GM23338 (cell line): Measurements from ENCODE around the gene SARNP. TPM values are rescaled to one million over a fixed set of nuclear protein-coding genes. Genes with fewer than 3 reads are reported as not detected.

Source experiments
- ATAC-seq: fragments of 200-7000 bp; cut with Tn5 transposase; 3 replicates; pipeline ENCODE4 v1.9.1; 2020
- DNase-seq: peaks from one replicate; pipeline ENCODE4 v3.0.0-alpha.2; 2015; ENCODE audit warnings: low spot score
- H2AFZ ChIP-seq: fragments of 200-600 bp; sonication (generic); 2 replicates; pipeline ENCODE4 v1.8.0; 2016; ENCODE audit warnings: antibody characterized with exemption, mild to moderate bottlenecking, moderate library complexity
- H3F3A ChIP-seq: fragments of 200-600 bp; sonication (generic); replicated peaks from 2 replicates; pipeline ENCODE4 v1.8.0; 2017; ENCODE audit warnings: antibody characterized with exemption, mixed run types, low read depth
- H3K27ac ChIP-seq: fragments of 200-600 bp; sonication (generic); 2 replicates; pipeline ENCODE4 v1.6.1; 2016; ENCODE audit warnings: low read depth
- H3K27me3 ChIP-seq: fragments of 200-600 bp; sonication (generic); 2 replicates; pipeline ENCODE4 v1.8.0; 2016; ENCODE audit warnings: mild to moderate bottlenecking, mixed run types, moderate library complexity; ENCODE audit not compliant: insufficient read depth
- H3K36me3 ChIP-seq: fragments of 200-600 bp; sonication (generic); 2 replicates; pipeline ENCODE4 v1.8.0; 2016; ENCODE audit warnings: mild to moderate bottlenecking; ENCODE audit not compliant: insufficient read depth
- H3K4me1 ChIP-seq: fragments of 200-600 bp; sonication (generic); 2 replicates; pipeline ENCODE4 v1.8.0; 2016; ENCODE audit warnings: mild to moderate bottlenecking, moderate library complexity; ENCODE audit not compliant: insufficient read depth
- H3K4me2 ChIP-seq: fragments of 200-600 bp; sonication (generic); 2 replicates; pipeline ENCODE4 v1.7.1; 2017; ENCODE audit warnings: mixed run types
- H3K4me3 ChIP-seq: fragments of 200-600 bp; sonication (generic); 2 replicates; pipeline ENCODE4 v1.6.1; 2016; ENCODE audit warnings: mixed run types
- H3K79me2 ChIP-seq: fragments of 200-600 bp; sonication (generic); replicated peaks from 2 replicates; pipeline ENCODE4 v1.8.0; 2017; ENCODE audit warnings: mild to moderate bottlenecking; ENCODE audit not compliant: insufficient read depth
- H3K9me2 ChIP-seq: fragments of 200-600 bp; sonication (generic); 2 replicates; pipeline ENCODE4 v1.8.0; 2017; ENCODE audit not compliant: insufficient read depth
- H4K20me1 ChIP-seq: fragments of 200-600 bp; sonication (generic); replicated peaks from 2 replicates; pipeline ENCODE4 v1.8.0; 2017; ENCODE audit warnings: mild to moderate bottlenecking; ENCODE audit not compliant: insufficient read depth
- H3K27ac Mint-ChIP-seq: 2 replicates; pipeline ENCODE4 v1.8.0; 2020; ENCODE audit warnings: inconsistent platforms, mild to moderate bottlenecking, moderate library complexity, mixed read lengths
- H3K27me3 Mint-ChIP-seq: 3 replicates; pipeline ENCODE4 v1.8.0; 2022; ENCODE audit warnings: low read depth, mild to moderate bottlenecking, moderate library complexity, mixed read lengths, inconsistent platforms; ENCODE audit not compliant: insufficient read depth, poor library complexity
- H3K36me3 Mint-ChIP-seq: 3 replicates; pipeline ENCODE4 v1.8.0; 2021; ENCODE audit warnings: low read depth, mild to moderate bottlenecking, inconsistent platforms, moderate library complexity, mixed read lengths
- H3K4me1 Mint-ChIP-seq: 3 replicates; pipeline ENCODE4 v1.8.0; 2020; ENCODE audit warnings: mild to moderate bottlenecking, inconsistent platforms, mixed read lengths
- H3K4me3 Mint-ChIP-seq: 3 replicates; pipeline ENCODE4 v1.8.0; 2021; ENCODE audit warnings: moderate library complexity, mild to moderate bottlenecking, inconsistent platforms, mixed read lengths
- H3K9me3 Mint-ChIP-seq: 3 replicates; pipeline ENCODE4 v1.8.0; 2020; ENCODE audit warnings: moderate library complexity, mild to moderate bottlenecking, inconsistent platforms, mixed read lengths
- CREB1 ChIP-seq: fragments of 250-450 bp; sonication (Bioruptor Pico); IDR thresholded peaks from 2 replicates; pipeline ENCODE4 v1.5.0; 2020; ENCODE audit warnings: low read depth, mild to moderate bottlenecking, moderate library complexity
- EZH2 ChIP-seq: fragments of 200-600 bp; sonication (generic); IDR thresholded peaks from one replicate; pipeline ENCODE4 v1.8.0; 2017; ENCODE audit warnings: antibody characterized with exemption, mild to moderate bottlenecking, low read depth; ENCODE audit not compliant: unreplicated experiment
- EZH2phosphoT487 ChIP-seq: fragments of 200-600 bp; sonication (generic); IDR thresholded peaks from one replicate; pipeline ENCODE4 v1.8.1; 2018; ENCODE audit warnings: antibody characterized with exemption; ENCODE audit not compliant: unreplicated experiment
- JUNB ChIP-seq: IDR thresholded peaks from one replicate; pipeline ENCODE4 v1.6.1; 2016; ENCODE audit warnings: antibody characterized with exemption; ENCODE audit not compliant: unreplicated experiment
- NANOG ChIP-seq: IDR thresholded peaks from 2 replicates; pipeline ENCODE4 v1.6.1; 2016; ENCODE audit warnings: antibody characterized with exemption, borderline replicate concordance
- POLR2AphosphoS5 ChIP-seq: IDR thresholded peaks from 2 replicates; pipeline ENCODE4 v1.6.1; 2016; ENCODE audit warnings: antibody characterized with exemption, low read depth
- STAT1 ChIP-seq: IDR thresholded peaks from one replicate; pipeline ENCODE4 v1.6.1; 2016; ENCODE audit warnings: antibody characterized with exemption; ENCODE audit not compliant: unreplicated experiment
- ZNF114 ChIP-seq: fragments of 250-450 bp; sonication (Bioruptor Pico); IDR thresholded peaks from 2 replicates; pipeline ENCODE4 v1.5.0; 2020; ENCODE audit warnings: mild to moderate bottlenecking, moderate library complexity
- ZNF331 ChIP-seq: fragments of 250-450 bp; sonication (Bioruptor Pico); IDR thresholded peaks from 2 replicates; pipeline ENCODE4 v1.5.0; 2020; ENCODE audit warnings: low read depth, mild to moderate bottlenecking, moderate library complexity
- polyA plus RNA-seq: library from polyadenylated mRNA; unstranded; fragments of >200 nt; fragmentation: Nextera tagmentation; extraction: Ambion mirVana; gene quantifications from 2 replicates; pipeline ENCODE4 v1.2.1, GENCODE V29; 2016
- total RNA-seq: library from RNA; depleted of rRNA; stranded (reverse); fragments of >200 nt; shearing (Covaris generic); gene quantifications from 2 replicates; pipeline ENCODE4 v1.2.3, GENCODE V29; 2014
- TF ChIP-seq, protein P1 (sequence below): IDR thresholded peaks from 2 replicates; pipeline ENCODE4 v1.6.1; 2016; ENCODE audit warnings: antibody characterized with exemption
- TF ChIP-seq, protein P2 (sequence below): IDR thresholded peaks from one replicate; pipeline ENCODE4 v1.6.1; 2018; ENCODE audit warnings: antibody characterized with exemption; ENCODE audit not compliant: unreplicated experiment
- TF ChIP-seq, protein P3 (sequence below): fragments of 250-450 bp; sonication (Bioruptor Pico); IDR thresholded peaks from 2 replicates; pipeline ENCODE4 v1.5.0; 2020; ENCODE audit warnings: mild to moderate bottlenecking, moderate library complexity
- TF ChIP-seq, protein P4 (sequence below), 2 experiments: fragments of 200-600 bp in 1 of 2; sonication (generic) in 1 of 2; conservative IDR thresholded peaks; 2 replicates each; pipeline versions ENCODE4 v1.5.1 to v1.6.1; 2016 to 2017; ENCODE audit warnings: antibody characterized with exemption in 2 of 2, low read depth in 2 of 2, mild to moderate bottlenecking in 2 of 2, moderate library complexity in 1 of 2

Gene SARNP
- total and polyA plus RNA-seq, 2 experiments from 2014 or later: 96.0 to 313 TPM

DNA sequence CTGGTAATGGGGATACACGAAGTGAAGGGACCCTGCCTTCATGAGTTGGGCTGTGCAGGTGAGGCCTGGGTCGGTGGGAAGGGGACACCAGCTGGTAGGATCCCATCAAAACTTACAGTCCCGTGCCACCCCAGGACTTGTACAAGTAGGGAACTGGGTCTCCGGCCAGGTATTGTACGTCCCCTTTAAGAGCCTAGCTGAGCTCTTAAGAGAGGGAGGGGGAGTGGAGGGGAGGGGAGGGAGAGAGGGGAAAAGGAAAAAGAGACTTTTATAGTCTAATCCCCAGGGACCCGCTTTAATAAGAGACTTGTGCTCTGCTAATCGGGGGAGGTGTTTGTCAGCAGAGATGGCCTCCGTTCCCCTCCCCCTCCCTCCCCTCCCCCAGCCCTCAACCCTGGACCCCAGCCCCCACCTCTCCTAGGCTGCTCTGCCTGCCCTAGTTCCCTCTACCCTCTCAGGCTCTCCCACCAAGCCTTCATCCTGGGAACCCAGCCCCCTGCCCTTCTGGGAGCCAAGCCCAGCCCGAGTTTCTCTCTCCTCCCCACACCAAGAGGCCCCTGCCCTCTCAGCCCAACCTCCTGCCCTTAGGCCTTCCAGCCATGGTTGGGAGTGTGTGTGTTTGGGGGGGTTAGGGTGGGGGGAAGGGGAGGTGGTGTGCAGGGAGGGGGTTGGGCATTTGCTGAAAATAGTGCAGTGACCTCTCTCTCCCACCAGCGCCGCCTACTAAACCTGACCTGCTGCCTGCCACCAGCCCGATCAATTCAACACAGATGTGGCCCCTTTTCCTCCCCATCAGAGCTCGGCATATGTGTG is 72.0 kb downstream of the SARNP start:
- Histone ChIP-seq H4K20me1 (peaks cover 23% of the 10 kb centered on the region), H3K4me3 (peak overlapping the region; percentile 95), H3K4me2 (peak overlapping the region; percentile 85), H3K9me2 (0 out of 2 replicates have a peak, but pooled peaks cover 4% of the 10 kb centered on the region), H3K4me1 (peaks cover 53% of the 10 kb centered on the region), H3K79me2 (peaks cover 47% of the 10 kb centered on the region), H3K27me3 (no peaks in the 10 kb centered on the region), H3F3A (peaks cover 21% of the 10 kb centered on the region), H3K27ac (peak overlapping the region; percentile 99), H3K36me3 (peaks cover 15% of the 10 kb centered on the region; the same call in 1 of the 2 replicates), H2AFZ (no peak overlapping the region)
- ATAC-seq (peak; percentile 78), DNase-seq (peak; percentile 95)
- no peaks in the 10 kb centered on the region; the same call in 2 of the 3 replicates for H3K9me3 Mint-ChIP-seq
- peak overlapping the region; percentile 90 for H3K27ac Mint-ChIP-seq
- TF ChIP-seq EZH2 (no peak), ZNF114 (CRISPR knock-in tag) (no peak), ZNF331 (CRISPR knock-in tag) (no peak), STAT1 (no peak), NANOG (no peak), CREB1 (CRISPR knock-in tag) (no peak), POLR2AphosphoS5 (peak; percentile 35), EZH2phosphoT487 (no peak), JUNB (no peak)
- TF ChIP-seq, protein P1, sequence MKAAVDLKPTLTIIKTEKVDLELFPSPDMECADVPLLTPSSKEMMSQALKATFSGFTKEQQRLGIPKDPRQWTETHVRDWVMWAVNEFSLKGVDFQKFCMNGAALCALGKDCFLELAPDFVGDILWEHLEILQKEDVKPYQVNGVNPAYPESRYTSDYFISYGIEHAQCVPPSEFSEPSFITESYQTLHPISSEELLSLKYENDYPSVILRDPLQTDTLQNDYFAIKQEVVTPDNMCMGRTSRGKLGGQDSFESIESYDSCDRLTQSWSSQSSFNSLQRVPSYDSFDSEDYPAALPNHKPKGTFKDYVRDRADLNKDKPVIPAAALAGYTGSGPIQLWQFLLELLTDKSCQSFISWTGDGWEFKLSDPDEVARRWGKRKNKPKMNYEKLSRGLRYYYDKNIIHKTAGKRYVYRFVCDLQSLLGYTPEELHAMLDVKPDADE: no peak
- TF ChIP-seq, protein P2, sequence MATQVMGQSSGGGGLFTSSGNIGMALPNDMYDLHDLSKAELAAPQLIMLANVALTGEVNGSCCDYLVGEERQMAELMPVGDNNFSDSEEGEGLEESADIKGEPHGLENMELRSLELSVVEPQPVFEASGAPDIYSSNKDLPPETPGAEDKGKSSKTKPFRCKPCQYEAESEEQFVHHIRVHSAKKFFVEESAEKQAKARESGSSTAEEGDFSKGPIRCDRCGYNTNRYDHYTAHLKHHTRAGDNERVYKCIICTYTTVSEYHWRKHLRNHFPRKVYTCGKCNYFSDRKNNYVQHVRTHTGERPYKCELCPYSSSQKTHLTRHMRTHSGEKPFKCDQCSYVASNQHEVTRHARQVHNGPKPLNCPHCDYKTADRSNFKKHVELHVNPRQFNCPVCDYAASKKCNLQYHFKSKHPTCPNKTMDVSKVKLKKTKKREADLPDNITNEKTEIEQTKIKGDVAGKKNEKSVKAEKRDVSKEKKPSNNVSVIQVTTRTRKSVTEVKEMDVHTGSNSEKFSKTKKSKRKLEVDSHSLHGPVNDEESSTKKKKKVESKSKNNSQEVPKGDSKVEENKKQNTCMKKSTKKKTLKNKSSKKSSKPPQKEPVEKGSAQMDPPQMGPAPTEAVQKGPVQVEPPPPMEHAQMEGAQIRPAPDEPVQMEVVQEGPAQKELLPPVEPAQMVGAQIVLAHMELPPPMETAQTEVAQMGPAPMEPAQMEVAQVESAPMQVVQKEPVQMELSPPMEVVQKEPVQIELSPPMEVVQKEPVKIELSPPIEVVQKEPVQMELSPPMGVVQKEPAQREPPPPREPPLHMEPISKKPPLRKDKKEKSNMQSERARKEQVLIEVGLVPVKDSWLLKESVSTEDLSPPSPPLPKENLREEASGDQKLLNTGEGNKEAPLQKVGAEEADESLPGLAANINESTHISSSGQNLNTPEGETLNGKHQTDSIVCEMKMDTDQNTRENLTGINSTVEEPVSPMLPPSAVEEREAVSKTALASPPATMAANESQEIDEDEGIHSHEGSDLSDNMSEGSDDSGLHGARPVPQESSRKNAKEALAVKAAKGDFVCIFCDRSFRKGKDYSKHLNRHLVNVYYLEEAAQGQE: peak; percentile 14
- TF ChIP-seq, protein P3, sequence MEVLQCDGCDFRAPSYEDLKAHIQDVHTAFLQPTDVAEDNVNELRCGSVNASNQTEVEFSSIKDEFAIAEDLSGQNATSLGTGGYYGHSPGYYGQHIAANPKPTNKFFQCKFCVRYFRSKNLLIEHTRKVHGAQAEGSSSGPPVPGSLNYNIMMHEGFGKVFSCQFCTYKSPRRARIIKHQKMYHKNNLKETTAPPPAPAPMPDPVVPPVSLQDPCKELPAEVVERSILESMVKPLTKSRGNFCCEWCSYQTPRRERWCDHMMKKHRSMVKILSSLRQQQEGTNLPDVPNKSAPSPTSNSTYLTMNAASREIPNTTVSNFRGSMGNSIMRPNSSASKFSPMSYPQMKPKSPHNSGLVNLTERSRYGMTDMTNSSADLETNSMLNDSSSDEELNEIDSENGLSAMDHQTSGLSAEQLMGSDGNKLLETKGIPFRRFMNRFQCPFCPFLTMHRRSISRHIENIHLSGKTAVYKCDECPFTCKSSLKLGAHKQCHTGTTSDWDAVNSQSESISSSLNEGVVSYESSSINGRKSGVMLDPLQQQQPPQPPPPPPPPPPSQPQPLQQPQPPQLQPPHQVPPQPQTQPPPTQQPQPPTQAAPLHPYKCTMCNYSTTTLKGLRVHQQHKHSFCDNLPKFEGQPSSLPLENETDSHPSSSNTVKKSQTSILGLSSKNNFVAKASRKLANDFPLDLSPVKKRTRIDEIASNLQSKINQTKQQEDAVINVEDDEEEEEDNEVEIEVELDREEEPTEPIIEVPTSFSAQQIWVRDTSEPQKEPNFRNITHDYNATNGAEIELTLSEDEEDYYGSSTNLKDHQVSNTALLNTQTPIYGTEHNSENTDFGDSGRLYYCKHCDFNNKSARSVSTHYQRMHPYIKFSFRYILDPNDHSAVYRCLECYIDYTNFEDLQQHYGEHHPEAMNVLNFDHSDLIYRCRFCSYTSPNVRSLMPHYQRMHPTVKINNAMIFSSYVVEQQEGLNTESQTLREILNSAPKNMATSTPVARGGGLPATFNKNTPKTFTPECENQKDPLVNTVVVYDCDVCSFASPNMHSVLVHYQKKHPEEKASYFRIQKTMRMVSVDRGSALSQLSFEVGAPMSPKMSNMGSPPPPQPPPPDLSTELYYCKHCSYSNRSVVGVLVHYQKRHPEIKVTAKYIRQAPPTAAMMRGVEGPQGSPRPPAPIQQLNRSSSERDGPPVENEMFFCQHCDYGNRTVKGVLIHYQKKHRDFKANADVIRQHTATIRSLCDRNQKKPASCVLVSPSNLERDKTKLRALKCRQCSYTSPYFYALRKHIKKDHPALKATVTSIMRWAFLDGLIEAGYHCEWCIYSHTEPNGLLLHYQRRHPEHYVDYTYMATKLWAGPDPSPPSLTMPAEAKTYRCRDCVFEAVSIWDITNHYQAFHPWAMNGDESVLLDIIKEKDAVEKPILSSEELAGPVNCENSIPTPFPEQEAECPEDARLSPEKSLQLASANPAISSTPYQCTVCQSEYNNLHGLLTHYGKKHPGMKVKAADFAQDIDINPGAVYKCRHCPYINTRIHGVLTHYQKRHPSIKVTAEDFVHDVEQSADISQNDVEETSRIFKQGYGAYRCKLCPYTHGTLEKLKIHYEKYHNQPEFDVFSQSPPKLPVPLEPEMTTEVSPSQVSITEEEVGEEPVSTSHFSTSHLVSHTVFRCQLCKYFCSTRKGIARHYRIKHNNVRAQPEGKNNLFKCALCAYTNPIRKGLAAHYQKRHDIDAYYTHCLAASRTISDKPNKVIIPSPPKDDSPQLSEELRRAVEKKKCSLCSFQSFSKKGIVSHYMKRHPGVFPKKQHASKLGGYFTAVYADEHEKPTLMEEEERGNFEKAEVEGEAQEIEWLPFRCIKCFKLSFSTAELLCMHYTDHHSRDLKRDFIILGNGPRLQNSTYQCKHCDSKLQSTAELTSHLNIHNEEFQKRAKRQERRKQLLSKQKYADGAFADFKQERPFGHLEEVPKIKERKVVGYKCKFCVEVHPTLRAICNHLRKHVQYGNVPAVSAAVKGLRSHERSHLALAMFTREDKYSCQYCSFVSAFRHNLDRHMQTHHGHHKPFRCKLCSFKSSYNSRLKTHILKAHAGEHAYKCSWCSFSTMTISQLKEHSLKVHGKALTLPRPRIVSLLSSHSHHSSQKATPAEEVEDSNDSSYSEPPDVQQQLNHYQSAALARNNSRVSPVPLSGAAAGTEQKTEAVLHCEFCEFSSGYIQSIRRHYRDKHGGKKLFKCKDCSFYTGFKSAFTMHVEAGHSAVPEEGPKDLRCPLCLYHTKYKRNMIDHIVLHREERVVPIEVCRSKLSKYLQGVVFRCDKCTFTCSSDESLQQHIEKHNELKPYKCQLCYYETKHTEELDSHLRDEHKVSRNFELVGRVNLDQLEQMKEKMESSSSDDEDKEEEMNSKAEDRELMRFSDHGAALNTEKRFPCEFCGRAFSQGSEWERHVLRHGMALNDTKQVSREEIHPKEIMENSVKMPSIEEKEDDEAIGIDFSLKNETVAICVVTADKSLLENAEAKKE (CRISPR knock-in tag): no peak
- TF ChIP-seq, protein P4, sequence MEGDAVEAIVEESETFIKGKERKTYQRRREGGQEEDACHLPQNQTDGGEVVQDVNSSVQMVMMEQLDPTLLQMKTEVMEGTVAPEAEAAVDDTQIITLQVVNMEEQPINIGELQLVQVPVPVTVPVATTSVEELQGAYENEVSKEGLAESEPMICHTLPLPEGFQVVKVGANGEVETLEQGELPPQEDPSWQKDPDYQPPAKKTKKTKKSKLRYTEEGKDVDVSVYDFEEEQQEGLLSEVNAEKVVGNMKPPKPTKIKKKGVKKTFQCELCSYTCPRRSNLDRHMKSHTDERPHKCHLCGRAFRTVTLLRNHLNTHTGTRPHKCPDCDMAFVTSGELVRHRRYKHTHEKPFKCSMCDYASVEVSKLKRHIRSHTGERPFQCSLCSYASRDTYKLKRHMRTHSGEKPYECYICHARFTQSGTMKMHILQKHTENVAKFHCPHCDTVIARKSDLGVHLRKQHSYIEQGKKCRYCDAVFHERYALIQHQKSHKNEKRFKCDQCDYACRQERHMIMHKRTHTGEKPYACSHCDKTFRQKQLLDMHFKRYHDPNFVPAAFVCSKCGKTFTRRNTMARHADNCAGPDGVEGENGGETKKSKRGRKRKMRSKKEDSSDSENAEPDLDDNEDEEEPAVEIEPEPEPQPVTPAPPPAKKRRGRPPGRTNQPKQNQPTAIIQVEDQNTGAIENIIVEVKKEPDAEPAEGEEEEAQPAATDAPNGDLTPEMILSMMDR (conservative IDR thresholded peaks at IDR 0.05; ENCODE audit: low read depth in 2 of 2): peak in 1 of 2 experiments; percentile 21; a peak in 1 of 4 replicates
- peaks cover 17% of the 10 kb centered on the region for H3K27me3 Mint-ChIP-seq
- peaks cover 62% of the 10 kb centered on the region for H3K4me1 Mint-ChIP-seq
- peaks cover 38% of the 10 kb centered on the region for H3K36me3 Mint-ChIP-seq
- peak overlapping the region; percentile 94 for H3K4me3 Mint-ChIP-seq
